Psoas muscle (tissue), 8 donors: ENCODE measurements around the gene GALT. TPM values are rescaled to one million over a fixed set of nuclear protein-coding genes. Genes with fewer than 3 reads are reported as not detected.
A peak's percentile ranks its signal among the peaks of the same experiment; 100 is the strongest.

Source experiments
- ATAC-seq, 4 donors: fragments of 200-7000 bp; cut with Tn5 transposase; one replicate each; pipeline ENCODE4 v1.9.1; 2020; ENCODE audit warnings: moderate library complexity in 3 of 4, mild to moderate bottlenecking in 2 of 4
- DNase-seq, 2 donors: peaks; one replicate each; pipeline ENCODE4 v3.0.0-alpha.2; 2020
- H3K27ac ChIP-seq: fragments of 200-600 bp; one replicate; pipeline ENCODE4 v1.8.0; 2022
- H3K27me3 ChIP-seq, 3 donors: fragments of 200-600 bp in 1 of 3; one replicate each; pipeline versions ENCODE4 v1.6.1 to v1.8.0; 2013 to 2022; ENCODE audit warnings: low read length in 2 of 3, mild to moderate bottlenecking in 2 of 3, moderate library complexity in 1 of 3; ENCODE audit not compliant: insufficient read depth in 3 of 3
- H3K36me3 ChIP-seq, 2 donors: fragments of 200-600 bp in 1 of 2; one replicate each; pipeline versions ENCODE4 v1.6.1 to v1.8.0; 2013 to 2022; ENCODE audit warnings: low read depth in 1 of 2, mild to moderate bottlenecking in 1 of 2, moderate library complexity in 1 of 2; ENCODE audit not compliant: insufficient read depth in 1 of 2
- H3K4me1 ChIP-seq: fragments of 200-600 bp; one replicate; pipeline ENCODE4 v1.8.0; 2022
- H3K4me3 ChIP-seq: fragments of 200-600 bp; one replicate; pipeline ENCODE4 v1.8.0; 2022; ENCODE audit warnings: mild to moderate bottlenecking
- H3K9me3 ChIP-seq: fragments of 200-600 bp; one replicate; pipeline ENCODE4 v1.8.0; 2022
- WGBS, 3 donors: extraction: QIAGEN DNeasy Blood & Tissue Kit; methylation state at CpG; one replicate each; pipeline versions ENCODE4 v1.1.6 to v1.1.7; 2013; 5-methylcytosine and 5-hydroxymethylcytosine counted together
- intact Hi-C, 2 donors: fragments of 100-400 bp; cut with DNase I; formaldehyde crosslinking; loops; one replicate each; pipeline versions ENCODE4 v1.11.0 to v1.14.2; 2022
- polyA plus RNA-seq, 3 donors: library from polyadenylated mRNA; stranded (reverse); fragments of 200-250 nt; gene quantifications; one replicate each; pipeline ENCODE4 v1.2.3, GENCODE V29; 2013
- total RNA-seq, 4 donors: library from RNA; stranded (reverse); fragmentation: NEBNext Ultra II Directional in 2 of 4; extraction: Animal tissue kit (Norgen Biotek cat#: 25700) in 2 of 4; gene quantifications; one replicate each; pipeline versions ENCODE4 v1.2.1 to v1.2.4, GENCODE V29; 2021 to 2023
- TF ChIP-seq, protein P1 (sequence below): fragments of 200-600 bp; IDR thresholded peaks from one replicate; pipeline ENCODE4 v1.8.0; 2022; ENCODE audit warnings: antibody characterized with exemption
- donor health status: healthy with polysubstance abuse.
- donor health status: DM: no; HTN: no; CAD: no; lungs with moderate emphysema.
- donor health status: Bipolar disorder and iron deficiency.
- donor health status: healthy.
- donor health status: DM: yes; HTN: yes; CAD: no.
- donor health status: DM: no; HTN: no; CAD: no.
- donor health status: DM: no; HTN: no; CAD: no.
- donor health status: DM: yes; HTN: yes; CAD: no.

GALT gene
- total and polyA plus RNA-seq, 7 donors = 9.5 to 40.6 (median 17.7) TPM

DNA sequence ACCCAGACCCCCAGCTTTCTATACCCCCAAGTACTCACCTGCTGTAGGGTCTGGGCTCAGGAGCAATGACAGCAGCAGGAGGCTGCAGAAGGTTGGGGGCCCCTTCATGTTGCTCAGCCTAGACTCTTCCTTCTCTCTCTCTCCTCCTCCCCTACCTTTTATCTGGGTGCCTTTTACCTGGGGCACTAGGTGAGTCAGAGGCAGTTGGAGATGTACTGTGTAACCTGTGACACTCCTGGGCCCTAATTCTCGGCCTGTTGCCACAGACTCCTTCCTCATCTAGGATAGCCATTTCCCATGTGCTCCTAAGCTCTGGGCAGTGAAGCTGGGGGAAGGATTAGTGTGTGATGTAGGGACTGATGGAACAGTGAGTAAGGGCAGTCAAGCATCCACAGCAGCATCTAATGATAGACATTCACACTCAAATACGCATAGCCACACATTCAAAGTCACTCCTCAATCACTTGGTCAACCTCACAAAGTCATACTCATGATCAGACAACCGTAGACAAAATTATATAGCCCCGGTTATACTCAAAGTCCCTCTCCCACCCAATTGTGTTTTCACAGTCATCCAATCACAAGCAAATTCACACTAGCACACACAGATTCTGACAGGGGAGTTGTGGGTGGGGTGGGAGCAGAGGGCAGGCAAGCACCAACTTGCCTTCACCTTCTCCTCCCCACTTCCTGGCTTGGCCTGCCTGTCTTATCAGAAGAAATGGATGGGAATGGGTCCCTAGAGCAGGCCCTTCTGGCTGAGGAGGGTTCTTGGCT, 16.2 kb downstream of the GALT start, which contains the start of gene CCL27:
Gene CCL27, minus strand, starts transcription at position 132 of the 777 bp plus-strand sequence. Its CDS starts 24 bp downstream, at position 108.
- WGBS, 3 donors = 80 to 88% (median 88%) methylated on average over 4 of the region's 4 CpGs
- H3K4me1 ChIP-seq = peaks cover 8% of the 10 kb centered on the region
- no peak for DNase-seq
- H3K27me3 ChIP-seq = no peaks in the 10 kb centered on the region
- H3K36me3 ChIP-seq = peaks cover 0 to 18% of the 10 kb centered on the region in 2 donors
- intact Hi-C loops = loop anchor here in 1 of 2 donors (2.0 kb wide), 1 partner anchor 40 kb away; no protein-coding TSS in a partner anchor
- no peak within 1 kb of the TSS for H3K4me3 ChIP-seq
- ATAC-seq = no peak
- H3K27ac ChIP-seq = no peak within 1 kb of the TSS
- TF ChIP-seq, protein P1, sequence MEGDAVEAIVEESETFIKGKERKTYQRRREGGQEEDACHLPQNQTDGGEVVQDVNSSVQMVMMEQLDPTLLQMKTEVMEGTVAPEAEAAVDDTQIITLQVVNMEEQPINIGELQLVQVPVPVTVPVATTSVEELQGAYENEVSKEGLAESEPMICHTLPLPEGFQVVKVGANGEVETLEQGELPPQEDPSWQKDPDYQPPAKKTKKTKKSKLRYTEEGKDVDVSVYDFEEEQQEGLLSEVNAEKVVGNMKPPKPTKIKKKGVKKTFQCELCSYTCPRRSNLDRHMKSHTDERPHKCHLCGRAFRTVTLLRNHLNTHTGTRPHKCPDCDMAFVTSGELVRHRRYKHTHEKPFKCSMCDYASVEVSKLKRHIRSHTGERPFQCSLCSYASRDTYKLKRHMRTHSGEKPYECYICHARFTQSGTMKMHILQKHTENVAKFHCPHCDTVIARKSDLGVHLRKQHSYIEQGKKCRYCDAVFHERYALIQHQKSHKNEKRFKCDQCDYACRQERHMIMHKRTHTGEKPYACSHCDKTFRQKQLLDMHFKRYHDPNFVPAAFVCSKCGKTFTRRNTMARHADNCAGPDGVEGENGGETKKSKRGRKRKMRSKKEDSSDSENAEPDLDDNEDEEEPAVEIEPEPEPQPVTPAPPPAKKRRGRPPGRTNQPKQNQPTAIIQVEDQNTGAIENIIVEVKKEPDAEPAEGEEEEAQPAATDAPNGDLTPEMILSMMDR = no peak
- H3K9me3 ChIP-seq = no peaks in the 10 kb centered on the region

DNA sequence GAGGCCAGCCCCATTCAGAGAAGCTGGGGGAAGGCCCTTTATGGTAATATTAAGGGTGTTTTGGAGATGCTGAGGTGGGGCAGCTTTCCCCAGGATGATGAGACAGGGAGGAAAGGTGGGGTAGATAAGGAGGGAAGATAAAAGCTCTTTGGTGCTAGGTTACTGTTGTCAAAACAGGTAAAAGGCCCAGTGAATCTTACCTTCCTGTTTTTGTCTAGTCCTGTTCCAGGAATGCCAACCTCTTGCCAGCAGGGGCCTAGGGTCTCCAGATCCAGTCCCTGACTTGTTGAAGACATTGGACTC, 16.8 kb downstream of the GALT start:
- TF ChIP-seq, protein P1 = no peak
- peaks cover 8% of the 10 kb centered on the region for H3K4me1 ChIP-seq
- DNase-seq (no peak), ATAC-seq (no peak)
- no peak overlapping the region for H3K4me3 ChIP-seq
- H3K9me3 ChIP-seq = no peaks in the 10 kb centered on the region
- H3K27me3 ChIP-seq = no peaks in the 10 kb centered on the region
- peaks cover 0 to 23% of the 10 kb centered on the region in 2 donors for H3K36me3 ChIP-seq
- intact Hi-C loops = loop anchor here in 1 of 2 donors (2.0 kb wide), 1 partner anchor 40 kb away; no protein-coding TSS in a partner anchor
- no peak overlapping the region for H3K27ac ChIP-seq

DNA sequence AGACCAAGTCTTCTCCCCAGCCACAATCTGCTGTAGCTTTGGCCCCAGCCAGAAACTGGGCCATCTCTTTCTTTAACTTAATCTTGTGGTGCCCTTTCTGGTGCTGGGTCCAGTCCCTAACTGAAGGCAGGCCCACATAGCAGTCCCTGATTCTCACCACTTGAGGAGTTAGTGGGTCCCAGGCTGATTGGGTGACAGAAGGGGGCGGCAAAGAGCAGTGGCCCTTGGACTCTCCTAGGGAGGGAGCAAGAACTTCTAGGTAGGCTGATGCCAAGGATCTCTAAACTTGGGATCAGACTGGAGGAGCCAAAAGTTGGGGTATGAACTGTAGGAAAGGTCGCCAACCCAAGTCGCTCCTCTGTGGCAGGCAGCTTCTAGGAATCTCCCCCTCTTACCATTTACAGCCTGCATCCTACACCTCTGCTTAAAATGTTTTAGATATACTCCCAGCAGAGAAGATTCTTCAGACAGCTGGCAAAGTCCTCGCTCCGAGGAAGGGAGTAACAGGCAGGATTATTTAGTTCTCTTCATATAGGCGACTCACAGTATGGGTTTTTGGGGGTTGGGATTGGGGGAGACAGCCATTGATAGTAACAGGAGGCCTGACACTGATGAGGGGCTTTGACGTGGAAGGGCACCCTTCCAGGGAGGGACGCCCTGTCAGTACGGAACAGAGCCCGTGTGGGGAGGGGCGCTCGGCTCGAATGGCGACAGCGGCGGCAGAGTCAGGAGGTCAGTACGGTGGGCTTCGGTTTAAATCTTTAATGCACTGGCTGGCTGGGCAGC, 18.0 kb downstream of the GALT start:
- TF ChIP-seq, protein P1 = peak; percentile 67
- peak overlapping the region; percentile 94 for H3K27ac ChIP-seq
- 13 to 22% (median 15%) methylated on average over 18 of the region's 18 CpGs for WGBS, 3 donors
- H3K4me1 ChIP-seq = peaks cover 8% of the 10 kb centered on the region
- no peaks in the 10 kb centered on the region for H3K27me3 ChIP-seq
- peaks cover 0 to 28% of the 10 kb centered on the region in 2 donors for H3K36me3 ChIP-seq
- peak overlapping the region; percentile 82 for H3K4me3 ChIP-seq
- DNase-seq (peak; percentile 81 to 87), ATAC-seq (peak; percentile 56 to 71 (median 64))
- intact Hi-C loops = no loop called here
- H3K9me3 ChIP-seq = no peaks in the 10 kb centered on the region

DNA sequence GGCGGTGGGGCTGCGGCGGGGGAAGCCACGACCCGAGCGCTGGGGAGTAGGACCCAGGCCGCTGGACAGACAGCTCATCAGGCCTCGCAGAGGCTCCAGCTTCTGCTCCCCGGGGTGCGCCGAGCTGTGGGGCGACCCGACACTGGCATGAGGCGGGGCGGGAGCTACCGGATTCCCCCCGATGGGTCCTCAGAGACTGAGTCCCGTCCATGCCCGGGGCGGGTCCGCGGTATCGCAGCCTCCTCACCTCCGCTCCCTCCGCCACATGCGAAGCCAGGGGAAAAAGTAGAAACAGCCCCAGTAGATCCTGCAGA, 18.5 kb downstream of the GALT start:
- Histone ChIP-seq H3K27me3 (no peaks in the 10 kb centered on the region), H3K27ac (peak overlapping the region; percentile 94), H3K9me3 (no peaks in the 10 kb centered on the region), H3K36me3 (peaks cover 0 to 25% of the 10 kb centered on the region in 2 donors), H3K4me1 (peaks cover 8% of the 10 kb centered on the region), H3K4me3 (peak overlapping the region; percentile 82)
- WGBS, 3 donors = 1 to 6% (median 3%) methylated on average over 21 to 26 of the region's 26 CpGs
- peak in 2 of 4 donors; percentile 4 to 23 for ATAC-seq
- TF ChIP-seq, protein P1 = no peak
- intact Hi-C loops = no loop called here
- no peak for DNase-seq
